ENCODE data around the gene MSRB3.

Gene MSRB3

DNA sequence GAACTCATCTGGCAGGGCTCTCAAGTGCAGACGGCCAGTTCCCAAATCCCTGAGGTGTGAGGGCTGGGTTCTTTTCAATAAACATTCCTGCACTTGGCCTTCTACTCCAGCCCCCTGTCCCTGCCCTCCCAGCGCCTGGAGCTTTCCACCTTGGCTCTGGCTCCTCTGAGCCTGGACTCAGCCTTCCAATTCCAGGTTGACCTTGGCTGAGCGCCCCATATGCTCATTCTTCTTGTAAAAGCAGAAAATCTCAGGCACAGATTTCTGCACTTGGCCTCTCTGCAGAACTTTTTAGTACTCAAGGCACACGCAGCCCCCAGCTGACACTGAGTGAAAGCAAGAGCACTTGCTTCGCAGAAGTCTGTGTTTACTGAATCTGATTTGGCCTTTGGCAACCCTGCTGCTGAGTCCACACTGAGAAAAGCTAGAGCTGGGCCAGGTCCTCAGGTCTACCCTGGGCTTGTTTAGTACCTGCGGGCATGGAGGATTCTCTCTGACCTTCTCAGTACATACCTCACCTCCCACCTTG lies 222.7 kb downstream of the MSRB3 start:
- DNase-seq = no peak

DNA sequence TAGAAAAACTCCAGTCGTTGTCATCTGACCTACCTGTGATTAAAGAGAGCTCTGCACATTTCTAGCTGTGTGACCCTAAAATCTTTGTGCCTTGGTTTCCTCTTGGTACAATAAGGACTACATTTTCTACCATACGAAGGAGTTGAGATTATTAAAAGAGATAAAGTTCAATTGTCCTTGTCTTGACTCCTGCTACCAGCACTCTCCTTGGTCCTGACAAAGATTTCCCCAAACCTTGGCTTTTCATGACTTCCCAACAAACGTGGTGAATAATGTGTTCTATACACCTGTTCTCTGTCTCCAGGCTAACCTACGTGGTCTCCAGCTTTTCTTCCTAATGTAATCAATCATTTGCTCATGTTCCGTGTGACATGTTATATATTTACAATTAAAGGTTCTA lies 223.5 kb downstream of the MSRB3 start:
- DNase-seq = no peak

DNA sequence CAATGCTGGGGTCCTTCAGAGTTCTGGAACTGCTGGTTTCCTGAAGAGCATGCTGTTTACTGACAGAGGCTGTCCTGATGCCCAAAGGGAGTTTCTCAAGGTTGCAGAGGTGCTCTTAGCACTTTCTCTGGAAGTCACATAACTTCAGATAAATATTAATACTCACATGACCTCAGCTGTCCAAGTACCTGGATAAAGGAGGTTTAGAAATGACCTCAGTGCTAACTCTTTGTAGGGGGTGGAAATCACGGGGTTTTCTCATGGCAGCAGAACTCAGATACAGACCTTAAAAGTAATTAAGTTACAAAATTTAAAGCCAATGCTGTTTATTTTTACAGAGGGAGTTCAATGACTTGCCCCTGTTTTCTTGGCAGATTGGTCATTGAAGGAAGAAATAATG lies 225.9 kb downstream of the MSRB3 start:
- no peak for DNase-seq

DNA sequence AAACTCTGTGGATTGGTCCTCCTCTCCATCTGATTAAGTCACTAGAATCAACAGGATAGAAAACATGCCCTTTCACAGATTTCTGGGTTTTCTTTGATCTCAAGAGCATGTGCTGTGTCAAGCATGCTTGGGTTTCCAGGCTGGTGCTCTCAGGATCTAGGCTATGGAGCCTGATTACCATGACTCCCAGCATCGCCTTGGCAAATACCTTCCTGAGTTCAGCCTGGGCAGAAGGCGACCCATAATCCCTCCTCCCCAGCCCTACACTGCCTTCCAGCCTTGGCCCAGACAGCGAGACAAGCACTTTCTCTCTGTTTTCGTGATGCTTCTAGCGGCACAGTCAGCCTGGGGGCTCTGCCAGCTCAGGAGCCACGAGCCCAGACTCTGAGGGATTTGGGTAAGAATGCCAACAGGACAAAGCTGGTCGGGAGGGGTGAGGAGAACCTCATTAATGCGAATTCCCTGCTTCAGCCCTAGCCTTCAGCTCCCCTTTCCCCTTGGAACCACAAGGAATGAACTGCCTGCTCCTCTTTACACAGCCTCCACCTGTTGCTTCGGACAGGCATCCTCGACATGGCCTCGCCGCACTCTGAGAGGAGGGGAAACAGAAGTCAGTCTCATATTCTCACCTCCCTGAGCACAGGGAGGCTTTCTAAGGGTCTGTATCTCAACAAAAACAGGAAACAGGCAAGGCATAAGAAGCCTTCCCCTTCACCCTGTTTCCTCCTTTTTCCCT lies 227.1 kb downstream of the MSRB3 start:
- DNase-seq = no peak

DNA sequence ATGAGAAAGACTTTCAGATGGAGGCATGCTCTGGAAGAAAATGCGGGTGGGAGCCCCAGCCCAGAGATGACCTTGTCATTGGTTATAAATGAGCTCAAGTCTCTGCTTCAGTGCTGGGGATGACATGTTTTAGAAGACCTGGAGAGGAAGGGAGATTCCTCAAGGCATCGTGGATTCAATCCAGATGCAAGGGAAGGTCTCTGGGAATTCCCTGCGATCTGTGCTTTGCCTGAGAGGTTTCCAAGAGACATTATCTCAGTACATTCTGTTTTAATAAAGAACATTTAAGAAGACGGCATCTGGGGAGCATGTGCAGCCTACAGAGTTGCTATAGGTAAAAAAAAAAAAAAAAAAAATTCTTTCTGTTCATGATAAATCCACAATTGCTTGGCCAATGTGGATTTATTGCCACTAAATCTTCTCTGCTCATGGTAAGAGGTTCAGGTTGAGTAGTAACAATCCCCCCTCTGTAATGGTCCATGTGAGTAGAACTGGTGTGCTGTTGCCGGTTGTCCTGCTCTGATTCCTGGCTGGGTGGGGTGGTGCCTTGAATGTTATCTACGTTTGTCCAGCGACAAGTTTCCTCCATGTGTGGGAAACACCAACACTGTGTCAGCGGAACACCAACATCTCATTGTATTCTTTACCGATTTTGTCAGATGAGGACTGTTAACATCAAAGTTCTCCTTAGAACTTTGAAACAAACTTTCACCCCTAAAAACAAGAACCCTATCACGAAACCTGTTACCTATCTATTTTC lies 230.0 kb downstream of the MSRB3 start:
- DNase-seq = no peak

DNA sequence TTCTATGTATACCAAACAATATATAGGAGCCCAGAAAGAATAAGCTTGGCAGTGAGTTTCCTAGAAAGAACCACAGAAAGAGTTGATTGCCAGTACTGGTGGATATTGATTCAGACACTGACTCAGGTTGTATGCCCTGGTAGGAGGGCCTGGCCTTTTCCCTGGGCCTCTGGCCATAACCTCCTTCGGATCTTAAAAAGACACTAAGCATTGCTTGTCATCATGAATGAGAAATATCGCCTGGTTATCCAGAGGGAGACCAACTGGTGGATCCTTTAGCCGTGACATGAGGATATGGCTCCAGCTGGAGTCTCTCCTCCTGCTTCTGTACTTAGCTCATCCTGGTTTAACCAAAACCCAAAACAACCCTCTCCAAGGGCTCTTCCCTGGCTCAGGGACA lies 231.5 kb downstream of the MSRB3 start:
- no peak for DNase-seq

DNA sequence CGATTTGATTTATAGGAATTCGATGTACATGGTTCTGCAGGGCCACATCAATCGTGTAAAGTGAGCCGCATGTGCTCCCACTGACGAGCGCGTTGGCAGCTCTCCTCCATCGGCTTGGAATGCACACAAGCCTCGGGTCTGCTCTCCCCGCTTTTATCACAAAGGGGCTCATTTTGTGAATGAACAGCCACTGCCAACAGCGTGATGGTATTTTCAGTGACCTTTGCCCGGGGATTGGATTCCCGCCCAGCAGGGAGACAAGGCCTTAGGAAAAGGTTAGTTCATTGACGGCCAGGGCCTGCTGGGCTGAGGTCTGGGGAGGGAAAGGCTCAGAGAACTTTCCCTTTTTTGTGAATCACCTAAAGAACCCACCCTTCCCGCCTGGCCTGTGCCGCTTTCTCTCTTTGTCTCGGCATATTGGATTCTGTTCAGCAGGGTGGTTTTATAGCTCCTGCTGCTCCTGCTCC lies 232.1 kb downstream of the MSRB3 start:
- no peak for DNase-seq

DNA sequence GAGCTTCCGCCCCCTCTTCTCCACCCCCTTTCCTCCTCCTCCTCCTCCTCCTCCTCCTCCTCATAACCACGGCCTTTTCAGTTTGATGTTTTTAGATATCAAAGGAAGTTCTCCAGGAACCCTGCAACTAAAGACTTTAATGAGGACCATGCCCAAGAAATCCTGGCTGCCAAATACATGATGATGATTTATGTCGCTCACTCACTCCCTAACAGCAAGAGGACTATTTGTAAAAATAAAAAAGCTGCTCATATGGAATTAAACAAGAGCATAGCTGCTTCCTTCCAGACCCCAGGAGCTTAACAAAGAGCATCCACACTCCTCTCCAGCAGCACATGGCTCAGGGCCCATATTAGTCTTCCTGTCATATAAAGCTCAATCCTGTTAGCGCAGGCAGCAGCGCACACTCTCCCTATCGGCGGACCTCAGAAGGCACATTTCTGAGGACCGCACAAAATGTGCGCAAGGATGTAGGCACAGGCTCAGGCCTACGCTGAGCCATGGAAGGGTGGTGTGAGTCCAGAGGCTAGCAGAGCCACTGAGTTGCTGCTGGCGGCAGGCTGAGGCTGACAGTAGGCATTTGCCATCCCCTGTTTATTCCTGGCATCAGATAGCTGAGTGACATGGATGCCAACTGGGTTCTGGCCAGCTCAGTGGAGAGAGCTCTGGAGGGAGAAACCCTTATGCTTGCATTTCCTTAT lies 232.8 kb downstream of the MSRB3 start:
- DNase-seq = no peak

DNA sequence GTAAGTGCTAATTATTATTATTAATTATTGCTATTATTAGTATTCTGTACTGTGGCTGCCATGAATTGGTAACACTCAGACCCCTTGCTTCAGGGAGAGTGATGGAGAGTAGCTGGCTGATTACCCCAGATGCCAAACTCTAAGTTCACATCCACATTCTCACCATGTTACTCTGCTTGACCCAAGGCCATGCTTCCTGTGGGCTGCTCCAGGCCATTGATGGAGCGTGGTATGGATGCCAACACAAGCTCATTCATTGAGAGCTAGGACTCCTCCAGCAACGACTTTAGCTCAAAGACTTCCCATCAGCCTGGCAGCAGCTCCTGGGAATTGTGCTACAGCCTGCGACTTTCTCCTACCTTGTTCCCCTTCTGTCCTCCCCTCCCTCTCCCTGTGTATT lies 233.4 kb downstream of the MSRB3 start:
- no peak for DNase-seq
